Measurements from ENCODE around the gene AURKAIP1. TPM values are rescaled to one million over a fixed set of nuclear protein-coding genes. Genes with fewer than 3 reads are reported as not detected.

The AURKAIP1 gene
- total RNA-seq, 1 experiment from 2014 or later, result 180 TPM

DNA sequence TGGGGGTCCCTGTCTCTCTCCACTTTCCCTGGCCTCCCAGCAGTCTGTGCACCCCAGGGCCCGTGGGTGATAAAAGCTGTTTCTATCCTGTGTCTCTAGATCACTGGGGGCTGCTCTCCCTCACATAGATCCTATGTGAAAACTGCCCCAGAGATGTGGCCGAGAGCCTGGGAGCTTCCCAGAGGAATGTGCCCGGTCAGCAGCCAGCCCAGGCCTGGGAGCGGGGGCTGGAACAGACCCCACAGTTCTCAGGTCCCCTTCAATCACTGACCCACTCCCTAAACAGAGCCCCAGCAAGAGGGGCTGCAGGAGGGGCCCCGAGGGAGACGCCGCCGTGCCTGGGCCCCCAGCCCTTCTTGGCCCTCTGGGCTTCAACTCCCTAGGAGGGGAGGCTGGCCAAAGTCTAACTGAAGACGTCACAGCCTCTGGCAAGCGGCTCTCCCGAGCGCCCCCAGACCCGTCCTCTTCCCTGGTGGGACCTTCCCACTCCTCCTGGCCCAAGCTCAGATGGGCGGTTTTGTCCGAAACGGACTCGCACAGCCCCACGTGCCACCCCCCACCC, 17.1 kb downstream of the AURKAIP1 start:
- H3K4me3 ChIP-seq, result peak overlapping the region; percentile 48
- peak in 1 of 2 experiments; percentile 68 for DNase-seq (ENCODE audit: low read depth in 1 of 2, low spot score in 2 of 2)
- H3K9me3 ChIP-seq (replicated peaks), result no peaks in the 10 kb centered on the region
- no peaks in the 10 kb centered on the region for H3K27me3 ChIP-seq (replicated peaks)
- H3K36me3 ChIP-seq, result peaks cover 24% of the 10 kb centered on the region
- H3K27ac ChIP-seq, result peak overlapping the region; percentile 90
- H3K4me1 ChIP-seq (replicated peaks), result peaks cover 53% of the 10 kb centered on the region

DNA sequence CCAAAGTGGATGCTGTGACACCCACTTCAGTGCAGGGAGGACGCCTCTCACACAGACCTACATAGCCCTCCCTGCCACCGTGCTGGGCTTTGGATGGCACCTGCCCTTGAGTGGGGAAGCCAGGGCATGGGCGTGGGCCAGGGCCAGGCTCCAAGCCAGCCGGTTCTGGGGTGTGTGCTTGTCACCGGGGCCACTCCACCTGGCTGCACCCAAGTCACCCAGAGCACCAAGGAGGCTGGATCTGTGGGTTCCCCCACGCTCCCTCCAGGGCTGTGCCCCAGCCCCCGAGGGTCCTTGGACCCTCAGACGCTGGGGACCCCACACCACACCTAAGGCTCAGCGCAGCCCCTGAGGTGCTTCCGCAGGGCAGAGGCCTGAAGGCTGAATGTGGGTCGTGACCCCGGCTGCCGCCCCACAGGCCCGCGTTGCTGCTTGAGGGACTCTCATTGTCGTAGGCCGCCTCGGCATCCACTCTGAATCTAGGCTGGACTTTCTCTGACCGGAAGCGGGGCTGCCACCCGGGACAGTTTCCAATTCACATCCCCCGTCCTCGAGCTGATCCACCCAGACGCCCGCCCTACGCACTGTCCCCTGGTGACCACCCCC, 18.1 kb downstream of the AURKAIP1 start:
- Histone ChIP-seq H3K9me3 (replicated peaks) (no peaks in the 10 kb centered on the region), H3K36me3 (peaks cover 35% of the 10 kb centered on the region), H3K27ac (peak overlapping the region; percentile 90), H3K4me1 (replicated peaks) (peaks cover 48% of the 10 kb centered on the region), H3K27me3 (replicated peaks) (no peaks in the 10 kb centered on the region), H3K4me3 (peak overlapping the region; percentile 48)
- no peak for DNase-seq (ENCODE audit: low read depth in 1 of 2, low spot score in 2 of 2)

DNA sequence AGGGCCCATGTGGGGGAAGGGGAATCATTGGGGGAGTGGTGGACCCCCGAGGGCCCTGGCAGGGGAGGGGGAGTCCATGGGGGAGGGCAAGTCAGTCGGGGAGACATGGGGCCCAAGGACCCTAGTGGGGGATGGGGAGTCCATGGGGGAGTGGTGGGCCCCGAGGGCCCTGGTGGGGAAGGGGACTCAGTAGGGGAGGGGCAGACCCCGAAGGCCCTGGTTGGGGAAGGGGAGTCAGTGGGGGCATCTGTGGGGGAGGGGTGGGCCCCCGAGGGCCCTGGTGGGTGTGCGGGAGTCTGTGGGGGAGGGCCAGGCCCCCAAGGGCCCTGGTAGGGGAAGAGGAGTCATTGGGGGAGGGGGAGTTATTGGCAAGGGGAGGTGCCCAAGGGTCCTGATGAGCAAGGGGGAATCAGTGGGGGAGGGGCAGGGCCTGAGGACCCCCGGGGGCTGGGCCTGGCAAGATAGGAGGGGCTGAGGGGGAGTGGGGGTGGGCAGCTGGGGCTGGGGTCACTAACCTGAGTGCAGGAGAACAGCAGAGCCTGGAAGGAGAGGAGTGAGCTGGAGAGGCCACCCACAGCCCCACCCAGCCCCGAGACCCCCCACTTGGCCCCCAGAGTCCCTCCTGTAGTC, 18.7 kb downstream of the AURKAIP1 start:
- no peaks in the 10 kb centered on the region for H3K9me3 ChIP-seq (replicated peaks)
- peaks cover 42% of the 10 kb centered on the region for H3K4me1 ChIP-seq (replicated peaks)
- H3K36me3 ChIP-seq, result peaks cover 40% of the 10 kb centered on the region
- peak overlapping the region; percentile 48 for H3K4me3 ChIP-seq
- DNase-seq (ENCODE audit: low read depth in 1 of 2, low spot score in 2 of 2), result no peak
- H3K27ac ChIP-seq, result no peak overlapping the region
- no peaks in the 10 kb centered on the region for H3K27me3 ChIP-seq (replicated peaks)

DNA sequence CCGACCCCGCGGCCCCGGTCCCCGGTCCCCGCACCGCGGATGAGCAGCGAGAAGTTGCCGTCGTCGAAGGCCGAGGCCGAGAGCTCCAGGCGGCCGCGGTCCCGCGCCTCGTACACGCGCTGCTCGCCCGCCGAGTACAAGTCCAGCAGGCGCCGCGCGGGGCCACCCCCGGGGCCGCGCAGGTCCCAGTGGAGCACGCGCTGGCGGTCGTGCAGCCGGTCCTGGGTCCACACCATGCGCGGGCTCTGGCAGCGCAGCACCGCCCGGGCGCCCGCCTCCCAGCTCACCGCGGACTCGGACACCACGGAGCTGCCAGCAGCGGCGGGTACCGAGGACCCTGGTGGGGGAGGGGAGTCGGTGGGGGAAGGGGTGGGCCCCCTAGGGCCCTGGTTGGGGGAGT, 19.6 kb downstream of the AURKAIP1 start:
- H3K4me1 ChIP-seq (replicated peaks), result peaks cover 33% of the 10 kb centered on the region
- no peak overlapping the region for H3K27ac ChIP-seq

DNA sequence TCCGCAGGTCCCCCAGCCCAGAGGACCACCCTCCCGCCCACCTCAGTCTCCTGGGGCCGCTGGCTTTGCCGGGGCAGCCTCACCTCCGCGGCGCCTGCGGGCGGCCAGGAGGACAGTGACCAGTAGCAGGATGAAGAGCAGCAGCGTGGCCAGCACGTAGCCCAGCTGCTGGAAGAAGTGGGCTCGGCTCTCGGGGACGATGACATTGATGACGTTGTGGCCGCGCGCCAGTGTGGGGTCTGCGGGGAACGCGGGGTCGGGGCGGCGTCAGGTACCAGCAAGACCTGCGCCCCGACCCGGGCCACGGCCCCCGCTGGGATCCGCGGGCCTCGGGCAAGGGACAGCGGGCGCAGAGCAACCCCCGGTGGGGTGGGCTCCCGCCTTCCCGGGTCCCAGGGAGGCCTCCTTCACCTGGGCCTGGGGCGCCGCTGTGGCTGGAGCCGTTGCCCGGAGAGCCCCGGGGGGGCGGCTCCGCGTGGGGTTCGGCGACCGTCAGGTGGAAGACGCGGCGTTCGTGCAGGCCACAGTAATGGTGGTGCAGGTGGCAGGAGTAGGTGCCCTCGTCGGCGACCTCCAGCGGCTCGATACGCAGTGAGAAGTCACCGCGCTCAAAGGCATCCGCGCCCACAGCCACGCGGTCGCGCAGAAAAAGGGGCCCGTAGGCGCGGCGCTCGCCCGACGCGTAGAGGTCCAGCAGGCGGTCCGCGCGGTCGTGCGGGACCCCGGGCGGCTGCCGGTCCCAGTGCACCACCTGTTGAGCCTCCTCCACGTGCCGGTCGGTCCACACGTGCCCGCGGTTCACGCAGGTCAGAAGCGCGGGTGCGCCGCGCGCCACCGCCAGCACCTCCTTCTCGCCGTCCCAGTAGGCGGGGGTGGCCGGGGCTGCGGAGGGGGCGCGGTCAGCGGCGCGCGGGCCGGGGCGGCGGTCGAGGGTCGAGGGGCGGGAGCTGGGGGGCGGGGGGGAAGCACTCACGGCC, 20.4 kb downstream of the AURKAIP1 start:
- no peak overlapping the region for H3K4me3 ChIP-seq
- H3K27ac ChIP-seq, result no peak overlapping the region
- no peaks in the 10 kb centered on the region for H3K9me3 ChIP-seq (replicated peaks)

More for the DNA sequence above, 19.6 kb downstream of the AURKAIP1 start:
- no peaks in the 10 kb centered on the region for H3K27me3 ChIP-seq (replicated peaks)
- H3K4me3 ChIP-seq, result no peak overlapping the region
- H3K9me3 ChIP-seq (replicated peaks), result no peaks in the 10 kb centered on the region
- no peak for DNase-seq (ENCODE audit: low read depth in 1 of 2, low spot score in 2 of 2)
- peaks cover 40% of the 10 kb centered on the region for H3K36me3 ChIP-seq

DNA sequence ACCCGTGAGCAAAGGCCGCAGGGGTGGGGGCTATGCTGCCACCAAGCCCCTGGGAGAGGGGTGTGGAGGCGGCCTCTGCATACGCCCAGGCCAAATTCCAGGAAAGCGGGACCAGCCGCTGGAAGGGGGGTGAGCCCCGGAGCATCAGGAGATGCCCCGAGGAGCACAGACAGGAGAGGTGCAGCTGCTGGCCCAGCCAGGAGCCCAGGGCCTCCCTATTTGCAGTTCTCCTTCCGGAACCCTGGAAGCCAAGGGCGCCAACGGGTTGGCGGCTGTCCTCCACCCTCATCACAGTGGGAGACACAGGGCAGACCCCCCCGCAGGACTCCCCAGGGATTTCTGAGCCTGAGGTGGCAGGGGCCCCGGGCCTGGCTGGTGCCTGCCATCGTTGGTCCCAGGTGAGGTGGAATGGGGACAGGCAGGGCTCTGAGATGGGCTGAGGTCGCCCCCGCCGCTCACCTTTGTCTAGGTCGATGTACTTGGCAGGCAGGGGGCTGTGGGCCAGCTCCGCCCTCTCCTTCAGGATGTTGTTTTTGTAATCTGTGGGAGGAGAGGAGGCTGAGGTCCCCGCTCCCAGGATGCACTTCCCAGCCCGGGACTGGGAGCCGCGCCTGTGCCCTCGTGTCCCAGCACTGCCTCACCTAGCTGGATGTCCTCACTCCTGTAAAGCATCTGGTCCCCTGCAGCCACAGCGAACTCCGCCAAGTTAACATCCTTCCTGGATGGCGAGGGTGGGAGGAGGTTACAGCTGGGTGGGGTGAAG, 21.4 kb downstream of the AURKAIP1 start:
- Histone ChIP-seq H3K27ac (no peak overlapping the region), H3K4me1 (replicated peaks) (peaks cover 20% of the 10 kb centered on the region), H3K9me3 (replicated peaks) (no peaks in the 10 kb centered on the region), H3K4me3 (no peak overlapping the region), H3K27me3 (replicated peaks) (no peaks in the 10 kb centered on the region), H3K36me3 (peaks cover 46% of the 10 kb centered on the region)
- no peak for DNase-seq (ENCODE audit: low read depth in 1 of 2, low spot score in 2 of 2)

More for the DNA sequence above, 20.4 kb downstream of the AURKAIP1 start:
- peaks cover 26% of the 10 kb centered on the region for H3K4me1 ChIP-seq (replicated peaks)
- H3K27me3 ChIP-seq (replicated peaks), result no peaks in the 10 kb centered on the region
- no peak for DNase-seq (ENCODE audit: low read depth in 1 of 2, low spot score in 2 of 2)
- H3K36me3 ChIP-seq, result peaks cover 42% of the 10 kb centered on the region

DNA sequence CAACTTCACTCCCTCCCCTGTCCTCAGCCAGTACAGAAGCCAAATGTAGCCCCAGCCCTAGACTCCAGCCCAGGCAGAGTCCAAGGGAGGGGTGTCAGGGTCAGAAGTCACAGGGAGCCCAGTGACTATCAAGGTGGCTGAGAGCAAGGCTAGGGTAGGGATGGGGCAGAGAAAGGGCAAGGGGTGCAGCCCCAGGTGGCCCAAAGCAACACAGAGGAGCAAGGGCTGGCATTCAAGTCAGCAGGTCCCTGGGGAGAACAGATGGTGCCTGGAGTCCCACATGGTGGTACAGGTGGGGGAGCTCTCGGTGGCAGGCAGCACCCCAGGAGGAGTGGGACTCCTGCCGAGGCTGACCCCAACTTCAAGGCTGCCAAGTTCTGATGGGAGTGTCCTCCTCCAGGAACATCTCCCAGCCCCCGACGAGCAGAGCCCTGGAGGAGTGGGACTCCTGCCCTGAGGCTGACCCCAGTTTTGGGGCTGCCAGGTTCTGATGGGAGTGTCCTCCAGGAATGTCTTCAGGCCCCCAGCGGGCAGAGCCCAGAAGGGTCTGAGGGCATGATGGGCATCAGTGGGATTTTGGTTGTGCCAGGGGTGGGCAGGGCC, 22.1 kb downstream of the AURKAIP1 start:
- no peak overlapping the region for H3K4me3 ChIP-seq
- H3K9me3 ChIP-seq (replicated peaks), result no peaks in the 10 kb centered on the region
- H3K27ac ChIP-seq, result no peak overlapping the region
- no peaks in the 10 kb centered on the region for H3K27me3 ChIP-seq (replicated peaks)
- peaks cover 20% of the 10 kb centered on the region for H3K4me1 ChIP-seq (replicated peaks)
- peaks cover 53% of the 10 kb centered on the region for H3K36me3 ChIP-seq
- DNase-seq (ENCODE audit: low read depth in 1 of 2, low spot score in 2 of 2), result no peak

DNA sequence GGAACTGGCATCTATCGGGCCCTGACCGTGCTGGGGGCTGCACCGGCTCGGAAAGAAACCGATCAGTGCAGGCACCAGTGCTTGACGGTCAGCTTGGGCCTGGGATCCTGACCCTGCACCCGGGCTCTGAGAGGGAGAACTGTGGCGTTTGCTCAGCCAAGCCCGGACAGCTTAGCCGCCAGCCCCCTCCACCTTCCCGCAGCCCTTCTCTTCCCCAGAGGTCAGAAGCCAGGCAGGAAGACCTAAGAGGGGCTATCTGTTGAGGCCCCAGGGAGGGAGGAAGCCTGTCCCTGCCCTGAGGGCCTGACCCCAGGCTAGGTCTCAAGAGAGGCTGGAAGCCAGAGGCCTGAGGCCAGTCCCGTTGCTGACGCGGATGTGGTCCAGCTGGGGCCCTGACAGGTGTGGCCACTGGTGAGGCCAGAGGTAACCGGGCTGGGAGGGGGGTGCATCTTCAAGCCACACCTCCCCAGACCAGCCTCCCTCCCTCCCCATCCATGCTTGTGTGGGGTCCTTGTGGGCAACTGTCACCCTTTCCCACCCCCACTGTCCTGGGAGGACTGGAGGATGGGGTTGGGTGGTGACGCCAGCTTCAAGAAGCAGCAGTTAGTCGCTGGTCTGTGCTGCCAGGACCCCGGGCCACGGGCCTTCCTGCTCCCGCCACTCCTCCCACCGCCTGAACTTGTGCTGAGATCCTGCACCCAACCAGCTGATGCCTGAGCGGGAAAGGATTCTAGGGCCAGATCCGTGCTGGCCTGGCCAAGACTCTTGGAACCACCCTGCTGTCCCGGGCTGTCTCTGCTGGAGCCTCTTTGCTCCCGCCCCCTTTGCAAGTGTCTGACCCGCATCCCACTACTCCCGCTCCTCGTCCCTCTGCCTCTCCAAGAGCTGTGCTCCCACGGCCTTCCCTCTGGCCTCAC, 23.2 kb downstream of the AURKAIP1 start:
- no peaks in the 10 kb centered on the region for H3K27me3 ChIP-seq (replicated peaks)
- no peak overlapping the region for H3K27ac ChIP-seq
- H3K4me1 ChIP-seq (replicated peaks), result peaks cover 25% of the 10 kb centered on the region
- no peaks in the 10 kb centered on the region for H3K9me3 ChIP-seq (replicated peaks)
- H3K4me3 ChIP-seq, result no peak overlapping the region
- peaks cover 54% of the 10 kb centered on the region for H3K36me3 ChIP-seq
- DNase-seq (ENCODE audit: low read depth in 1 of 2, low spot score in 2 of 2), result no peak

DNA sequence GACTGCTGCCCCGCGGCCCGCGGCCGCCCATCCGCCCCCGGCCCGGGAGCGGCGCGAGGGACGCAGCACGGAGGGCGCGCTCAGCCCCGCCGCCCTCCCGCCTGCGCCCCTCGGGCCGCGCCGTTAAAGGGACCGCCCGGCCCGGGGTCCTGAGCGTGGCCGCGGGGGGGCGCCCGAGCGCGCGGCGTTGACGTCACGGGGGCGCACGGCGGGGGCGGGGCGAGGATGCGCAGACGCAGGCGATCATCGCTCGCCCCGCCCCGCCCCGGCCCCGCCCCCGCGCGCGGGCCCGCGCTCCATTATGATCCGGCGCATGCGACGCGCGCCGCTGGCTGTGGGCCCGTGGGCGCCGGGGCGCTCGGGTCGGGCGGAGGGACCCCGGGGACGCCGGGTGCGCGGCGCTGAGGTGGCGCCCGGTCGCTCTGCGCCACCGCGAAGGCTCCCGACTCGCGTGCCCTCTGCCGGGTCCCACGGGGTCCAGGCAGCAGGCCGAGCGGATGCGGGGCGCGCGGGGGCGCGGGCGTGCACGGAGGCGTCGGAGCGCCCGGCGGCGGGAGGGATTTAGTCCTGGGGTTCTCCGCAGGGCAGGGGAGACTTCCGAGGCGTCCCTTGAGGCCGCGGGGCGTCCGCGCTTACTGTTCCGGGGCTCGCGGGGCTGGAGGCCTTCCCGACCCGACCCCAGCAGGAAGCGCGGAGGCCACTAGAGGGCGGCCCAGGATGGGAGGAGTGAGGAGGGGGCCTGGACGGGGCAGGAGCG, 25.6 kb downstream of the AURKAIP1 start, which contains the start of gene DVL1:
DVL1 (minus strand) TSS at position 163 of the 757 bp plus-strand sequence. CDS start 353 bp downstream, outside the sequence.
- Histone ChIP-seq H3K9me3 (replicated peaks) (no peaks in the 10 kb centered on the region), H3K27me3 (replicated peaks) (no peaks in the 10 kb centered on the region), H3K36me3 (peaks cover 58% of the 10 kb centered on the region), H3K4me1 (replicated peaks) (peaks cover 47% of the 10 kb centered on the region), H3K4me3 (peak within 1 kb of the TSS; percentile 100), H3K27ac (peak within 1 kb of the TSS; percentile 89)
- peak; percentile 73 to 74 for DNase-seq (ENCODE audit: low read depth in 1 of 2, low spot score in 2 of 2)

DNA sequence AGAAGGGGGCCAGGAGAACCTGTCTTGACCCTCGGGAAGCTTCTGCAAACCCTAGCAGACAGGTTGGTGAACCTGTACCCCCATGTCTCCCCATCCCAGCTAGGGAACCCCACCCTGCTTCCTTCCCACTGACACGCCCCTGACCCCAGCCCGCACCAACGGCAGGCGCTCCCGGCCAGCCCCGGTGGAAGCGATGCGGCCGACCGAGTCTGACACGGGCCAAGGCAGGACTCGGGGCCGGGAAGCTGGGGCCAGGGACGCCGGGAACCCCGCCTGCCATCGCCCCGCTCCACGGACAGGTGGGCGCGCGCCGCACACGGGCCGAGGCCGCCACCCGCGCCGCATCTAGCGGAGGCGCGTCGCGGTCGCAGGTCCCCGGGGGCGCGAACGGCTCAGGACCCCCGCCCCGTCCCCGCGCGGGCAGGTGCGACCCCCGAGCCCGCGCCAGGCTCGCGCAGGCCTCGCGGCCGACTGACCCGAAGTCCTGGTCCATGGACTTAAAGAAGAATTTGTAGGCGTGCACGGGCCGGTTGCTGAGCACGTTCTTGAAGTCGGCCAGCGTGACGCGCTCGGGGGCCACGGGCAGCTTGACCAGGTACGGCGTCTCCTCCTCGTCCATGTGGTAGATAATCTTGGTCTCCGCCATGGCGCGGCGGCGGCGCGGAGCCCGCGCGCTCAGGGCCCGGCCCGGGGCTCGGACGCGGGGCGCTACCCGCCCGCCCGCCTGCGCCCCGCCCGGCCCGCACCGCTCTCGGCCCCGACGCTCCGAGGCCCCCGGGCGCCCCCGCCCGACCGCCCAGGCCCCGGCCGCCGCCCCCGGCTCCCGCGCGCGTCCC, 26.4 kb downstream of the AURKAIP1 start:
- H3K4me3 ChIP-seq, result peak overlapping the region; percentile 100
- no peak for DNase-seq (ENCODE audit: low read depth in 1 of 2, low spot score in 2 of 2)

More for the DNA sequence above, 26.4 kb downstream of the AURKAIP1 start:
- Histone ChIP-seq H3K4me1 (replicated peaks) (peaks cover 55% of the 10 kb centered on the region), H3K36me3 (peaks cover 58% of the 10 kb centered on the region), H3K27me3 (replicated peaks) (no peaks in the 10 kb centered on the region), H3K27ac (peak overlapping the region; percentile 26; the same call in 1 of the 2 replicates), H3K9me3 (replicated peaks) (no peaks in the 10 kb centered on the region)

Data from SJSA1 (cell line).